Measurements from ENCODE around the gene SLC44A5.
"Not testable (repeated sequence)": the region's sequence is repeated elsewhere in the genome, so short reads cannot be mapped to it uniquely, and the experiment has no call there.

SLC44A5 gene

GRCh38 chr1:75392278-75392677 is 218.6 kb downstream of the SLC44A5 start:
- H3K79me2 ChIP-seq (ENCODE audit: insufficient read depth, low read length), result no peaks in the 10 kb centered on the region
- no peak overlapping the region for H2AFZ ChIP-seq (ENCODE audit: low read length)
- 0 out of 2 replicates have a peak, but pooled peaks cover 3% of the 10 kb centered on the region for H3K9me2 ChIP-seq (replicated peaks; ENCODE audit: low read depth, low read length)
- H3K27me3 ChIP-seq (ENCODE audit: insufficient read depth, low read length, poor library complexity, severe bottlenecking), result no peaks in the 10 kb centered on the region
- no peaks in the 10 kb centered on the region for H3F3A ChIP-seq (ENCODE audit: low read depth)
- no peaks in the 10 kb centered on the region for H4K20me1 ChIP-seq (ENCODE audit: insufficient read depth, low read length, poor library complexity, severe bottlenecking)
- H3K36me3 ChIP-seq (ENCODE audit: insufficient read depth, low read length), result no peaks in the 10 kb centered on the region
- H3K9me3 ChIP-seq (ENCODE audit: insufficient read depth, low read depth, low read length), result no peaks in the 10 kb centered on the region
- no peaks in the 10 kb centered on the region for H3K4me1 ChIP-seq (ENCODE audit: insufficient read depth, low read length, poor library complexity, severe bottlenecking)
- no peak overlapping the region for H3K4me3 ChIP-seq (ENCODE audit: low read length, poor library complexity, severe bottlenecking)
- H3K9ac ChIP-seq (ENCODE audit: low read depth, low read length, poor library complexity, severe bottlenecking), result no peak overlapping the region
- no peak overlapping the region for H3K4me2 ChIP-seq (ENCODE audit: low read depth, low read length, poor library complexity, severe bottlenecking)
- TF ChIP-seq EZH2phosphoT487 (IDR thresholded peaks at IDR 0.05; ENCODE audit: borderline replicate concordance), result no peak
- no peak for TF ChIP-seq CTCF (conservative IDR thresholded peaks at IDR 0.05; ENCODE audit: low read length)

- H3K9me2 ChIP-seq (replicated peaks; ENCODE audit: low read depth, low read length); H3K27me3 ChIP-seq (ENCODE audit: insufficient read depth, low read length, poor library complexity, severe bottlenecking); H3K4me2 ChIP-seq (ENCODE audit: low read depth, low read length, poor library complexity, severe bottlenecking); H3F3A ChIP-seq (ENCODE audit: low read depth); H3K36me3 ChIP-seq (ENCODE audit: insufficient read depth, low read length); H3K9me3 ChIP-seq (ENCODE audit: insufficient read depth, low read depth, low read length); H2AFZ ChIP-seq (ENCODE audit: low read length); H3K9ac ChIP-seq (ENCODE audit: low read depth, low read length, poor library complexity, severe bottlenecking); H3K79me2 ChIP-seq (ENCODE audit: insufficient read depth, low read length); H3K4me3 ChIP-seq (ENCODE audit: low read length, poor library complexity, severe bottlenecking); H4K20me1 ChIP-seq (ENCODE audit: insufficient read depth, low read length, poor library complexity, severe bottlenecking); H3K4me1 ChIP-seq (ENCODE audit: insufficient read depth, low read length, poor library complexity, severe bottlenecking): not testable (repeated sequence)
Observed at GRCh38 chr1:75375476-75376447, 235.2 kb downstream of the SLC44A5 start.

GRCh38 chr1:75373542-75374159 is 237.3 kb downstream of the SLC44A5 start:
- no peak for TF ChIP-seq CTCF (conservative IDR thresholded peaks at IDR 0.05; ENCODE audit: low read length)
- no peak for TF ChIP-seq EZH2phosphoT487 (IDR thresholded peaks at IDR 0.05; ENCODE audit: borderline replicate concordance)
- Histone ChIP-seq H3K27me3 (ENCODE audit: insufficient read depth, low read length, poor library complexity, severe bottlenecking) (no peaks in the 10 kb centered on the region), H3K9me2 (replicated peaks; ENCODE audit: low read depth, low read length) (no peaks in the 10 kb centered on the region), H3K79me2 (ENCODE audit: insufficient read depth, low read length) (no peaks in the 10 kb centered on the region), H3K4me1 (ENCODE audit: insufficient read depth, low read length, poor library complexity, severe bottlenecking) (no peaks in the 10 kb centered on the region), H3K9me3 (ENCODE audit: insufficient read depth, low read depth, low read length) (no peaks in the 10 kb centered on the region), H3F3A (ENCODE audit: low read depth) (no peaks in the 10 kb centered on the region), H3K4me3 (ENCODE audit: low read length, poor library complexity, severe bottlenecking) (no peak overlapping the region), H2AFZ (ENCODE audit: low read length) (no peak overlapping the region), H3K36me3 (ENCODE audit: insufficient read depth, low read length) (no peaks in the 10 kb centered on the region), H4K20me1 (ENCODE audit: insufficient read depth, low read length, poor library complexity, severe bottlenecking) (no peaks in the 10 kb centered on the region), H3K4me2 (ENCODE audit: low read depth, low read length, poor library complexity, severe bottlenecking) (no peak overlapping the region), H3K9ac (ENCODE audit: low read depth, low read length, poor library complexity, severe bottlenecking) (no peak overlapping the region)
